OCI-LY3 (cell line): ENCODE data around the gene COBL.

Source experiments
- EZH2phosphoT487 ChIP-seq: fragments of 200-600 bp; shearing (Covaris generic); IDR thresholded peaks from 2 replicates; pipeline ENCODE4 v1.6.1; 2018; ENCODE audit warnings: antibody characterized with exemption, mixed run types, low read depth
- TF ChIP-seq, protein P1 (sequence below): fragments of 200-600, 300-600 bp; sonication (generic); IDR thresholded peaks from 2 replicates; pipeline ENCODE4 v1.5.1; 2014; ENCODE audit warnings: antibody characterized with exemption, low read length, low read depth

DNA sequence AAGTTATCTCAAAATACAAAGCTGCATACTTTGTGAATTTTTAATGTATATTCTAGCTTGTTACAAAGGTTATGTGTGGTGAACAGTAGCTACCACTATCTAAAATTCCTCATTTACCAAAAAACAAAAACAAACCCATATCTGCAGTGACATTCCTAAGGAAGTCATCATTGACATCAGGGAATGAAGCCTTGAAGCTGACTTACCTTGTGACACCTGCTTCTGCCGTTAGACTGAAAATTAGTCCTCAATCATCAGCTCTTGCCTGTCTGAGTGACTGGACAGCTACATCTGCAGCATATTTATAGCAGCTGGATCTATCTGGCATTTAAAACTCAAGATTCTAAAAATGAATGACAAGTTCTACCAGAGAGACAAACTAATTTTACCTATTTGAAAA lies 43.2 kb downstream of the COBL start:
- TF ChIP-seq, protein P1, sequence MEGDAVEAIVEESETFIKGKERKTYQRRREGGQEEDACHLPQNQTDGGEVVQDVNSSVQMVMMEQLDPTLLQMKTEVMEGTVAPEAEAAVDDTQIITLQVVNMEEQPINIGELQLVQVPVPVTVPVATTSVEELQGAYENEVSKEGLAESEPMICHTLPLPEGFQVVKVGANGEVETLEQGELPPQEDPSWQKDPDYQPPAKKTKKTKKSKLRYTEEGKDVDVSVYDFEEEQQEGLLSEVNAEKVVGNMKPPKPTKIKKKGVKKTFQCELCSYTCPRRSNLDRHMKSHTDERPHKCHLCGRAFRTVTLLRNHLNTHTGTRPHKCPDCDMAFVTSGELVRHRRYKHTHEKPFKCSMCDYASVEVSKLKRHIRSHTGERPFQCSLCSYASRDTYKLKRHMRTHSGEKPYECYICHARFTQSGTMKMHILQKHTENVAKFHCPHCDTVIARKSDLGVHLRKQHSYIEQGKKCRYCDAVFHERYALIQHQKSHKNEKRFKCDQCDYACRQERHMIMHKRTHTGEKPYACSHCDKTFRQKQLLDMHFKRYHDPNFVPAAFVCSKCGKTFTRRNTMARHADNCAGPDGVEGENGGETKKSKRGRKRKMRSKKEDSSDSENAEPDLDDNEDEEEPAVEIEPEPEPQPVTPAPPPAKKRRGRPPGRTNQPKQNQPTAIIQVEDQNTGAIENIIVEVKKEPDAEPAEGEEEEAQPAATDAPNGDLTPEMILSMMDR, result no peak
- TF ChIP-seq EZH2phosphoT487, result no peak
